Uterus (tissue), 2 donors: ENCODE measurements around the gene TMEM131.

ENCODE experiments used
- CTCF ChIP-seq, 4 experiments: fragments of 200-600 bp in 2 of 4; fragments of 450-650 bp in 2 of 4; sonication (generic) in 2 of 4; IDR thresholded peaks; one replicate each; pipeline ENCODE4 v1.5.1; 2016 to 2019; ENCODE audit warnings: antibody characterized with exemption in 4 of 4, mild to moderate bottlenecking in 2 of 4, moderate library complexity in 1 of 4
- POLR2A ChIP-seq, 2 donors: fragments of 450-650 bp; IDR thresholded peaks; one replicate each; pipeline ENCODE4 v1.6.1; 2016; ENCODE audit warnings: antibody characterized with exemption in 2 of 2, mild to moderate bottlenecking in 1 of 2, moderate library complexity in 1 of 2

- TF ChIP-seq POLR2A (IDR thresholded peaks at IDR 0.05) (no peak), CTCF (IDR thresholded peaks at IDR 0.05) (no peak)
Observed at GRCh38 chr2:97726261-97727064, 269.3 kb downstream of the TMEM131 start.
